PFSK-1 (cell line): Measurements from ENCODE around the gene TIMP3.

ENCODE experiments used
- POLR2AphosphoS5 ChIP-seq: IDR thresholded peaks from 2 replicates; pipeline ENCODE4 v1.6.1; 2012; ENCODE audit warnings: low read depth, mild to moderate bottlenecking, control low read depth, low read length, moderate library complexity
- SIN3A ChIP-seq: IDR thresholded peaks from 2 replicates; pipeline ENCODE4 v1.6.1; 2012; ENCODE audit warnings: mild to moderate bottlenecking, low read length, moderate library complexity, borderline replicate concordance; ENCODE audit not compliant: insufficient read depth

- no peak for TF ChIP-seq POLR2AphosphoS5
- TF ChIP-seq SIN3A, result no peak
These were observed 23.2 kb downstream of the TIMP3 start for GRCh38 chr22:32824531-32825312.
